K562 (cell line): ENCODE measurements around the gene GALNT12.

Source experiments
- AFF1 ChIP-seq, 2 experiments: fragments of 450-650 bp; IDR thresholded peaks; 2 replicates each; pipeline ENCODE4 v1.6.1; 2018; ENCODE audit warnings: mild to moderate bottlenecking in 2 of 2, low read depth in 1 of 2; ENCODE audit not compliant: partially characterized antibody in 2 of 2
- CAMTA2 ChIP-seq: fragments of 250-450 bp; sonication (Bioruptor Pico); conservative IDR thresholded peaks from 2 replicates; pipeline ENCODE4 v1.5.1; 2022
- CTCFL ChIP-seq: IDR thresholded peaks from 2 replicates; pipeline ENCODE4 v1.6.1; 2011; ENCODE audit warnings: borderline replicate concordance, low read depth, mild to moderate bottlenecking, moderate library complexity, low read length; ENCODE audit not compliant: insufficient read depth, poor library complexity, severe bottlenecking
- FOXA1 ChIP-seq: fragments of 450-650 bp; IDR thresholded peaks from 2 replicates; pipeline ENCODE4 v1.6.1; 2016; ENCODE audit warnings: mild to moderate bottlenecking, borderline replicate concordance
- POLR2AphosphoS5 ChIP-seq: IDR thresholded peaks from 2 replicates; pipeline ENCODE4 v1.6.1; 2011; ENCODE audit warnings: mild to moderate bottlenecking, low read depth, low read length, moderate library complexity; ENCODE audit not compliant: control insufficient read depth, insufficient read depth
- PREB ChIP-seq: sonication (generic); formaldehyde crosslinking; IDR thresholded peaks from 2 replicates; pipeline ENCODE4 v1.8.1; 2023; ENCODE audit warnings: mild to moderate bottlenecking, missing genetic modification reagents
- RFX5 ChIP-seq: IDR thresholded peaks from 2 replicates; pipeline ENCODE4 v1.6.1; 2011; ENCODE audit warnings: low read depth, mild to moderate bottlenecking, improper control_type of control experiment, low read length
- THRA ChIP-seq: fragments of 450-650 bp; IDR thresholded peaks from 2 replicates; pipeline ENCODE4 v1.6.1; 2017; ENCODE audit warnings: mild to moderate bottlenecking, moderate library complexity
- ZBTB7A ChIP-seq: IDR thresholded peaks from 2 replicates; pipeline ENCODE4 v1.6.1; 2011; ENCODE audit warnings: low read depth, mild to moderate bottlenecking, low read length, moderate library complexity, borderline replicate concordance; ENCODE audit not compliant: control insufficient read depth

GRCh38 chr9:98848450-98849149, 41.1 kb downstream of the GALNT12 start:
- TF ChIP-seq FOXA1, result no peak
- no peak for TF ChIP-seq THRA
- no peak for TF ChIP-seq RFX5
- TF ChIP-seq CAMTA2 (CRISPR knock-in tag), result no peak
- no peak for TF ChIP-seq ZBTB7A
- TF ChIP-seq POLR2AphosphoS5, result no peak
- TF ChIP-seq AFF1 (IDR thresholded peaks at IDR 0.05; ENCODE audit: low read depth in 1 of 2, partially characterized antibody in 2 of 2), result peak in 1 of 2 experiments; percentile 13
- TF ChIP-seq CTCFL, result peak; percentile 18
- TF ChIP-seq PREB, result no peak
